NAMALWA (cell line): Measurements from ENCODE around the gene PCDH9.
"Not testable (repeated sequence)": the region's sequence is repeated elsewhere in the genome, so short reads cannot be mapped to it uniquely, and the experiment has no call there.

ENCODE experiments used
- DNase-seq: peaks from one replicate; pipeline ENCODE4 v3.0.0-alpha.2; 2015; ENCODE audit warnings: low spot score

Gene PCDH9

GRCh38 chr13:66265371-66265770 lies 964.8 kb downstream of the PCDH9 start:
- DNase-seq, result no peak

GRCh38 chr13:66264971-66265370 lies 965.2 kb downstream of the PCDH9 start:
- no peak for DNase-seq

- no peak for DNase-seq
These were observed 967.8 kb downstream of the PCDH9 start for GRCh38 chr13:66262330-66262729.

DNA sequence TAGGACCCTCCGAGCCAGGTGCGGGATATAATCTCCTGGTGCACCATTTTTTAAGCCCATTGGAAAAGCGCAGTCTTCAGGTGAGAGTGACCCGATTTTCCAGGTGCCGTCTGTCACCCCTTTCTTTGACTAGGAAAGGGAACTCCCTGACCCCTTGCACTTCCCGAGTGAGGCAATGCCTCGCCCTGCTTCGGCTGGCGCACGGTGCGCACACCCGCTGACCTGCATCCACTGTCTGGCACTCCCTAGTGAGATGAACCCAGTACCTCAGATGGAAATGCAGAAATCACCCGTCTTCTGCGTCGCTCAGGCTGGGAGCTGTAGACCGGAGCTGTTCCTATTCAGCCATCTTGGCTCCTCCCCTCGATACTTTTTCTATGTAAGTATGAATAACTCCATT lies 970.7 kb downstream of the PCDH9 start:
- DNase-seq, result not testable (repeated sequence)
